Neural progenitor cell (in vitro differentiated cells): ENCODE measurements around the gene NCOA3. TPM values are rescaled to one million over a fixed set of nuclear protein-coding genes. Genes with fewer than 3 reads are reported as not detected.
"Not testable (repeated sequence)": the region's sequence is repeated elsewhere in the genome, so short reads cannot be mapped to it uniquely, and the experiment has no call there.

Source experiments
- DNase-seq: peaks from one replicate; pipeline ENCODE4 v3.0.0-alpha.2; 2016; ENCODE audit warnings: low spot score
- H2AFZ ChIP-seq: fragments of 200-600 bp; sonication (generic); replicated peaks from 2 replicates; pipeline ENCODE4 v1.6.1; 2016; ENCODE audit warnings: antibody characterized with exemption
- H3F3A ChIP-seq: fragments of 200-600 bp; sonication (generic); 2 replicates; pipeline ENCODE4 v1.6.1; 2016; ENCODE audit warnings: antibody characterized with exemption, low read depth
- H3K27ac ChIP-seq: fragments of 200-600 bp; sonication (generic); 2 replicates; pipeline ENCODE4 v1.5.1; 2016; ENCODE audit warnings: mild to moderate bottlenecking
- H3K27me3 ChIP-seq: fragments of 200-600 bp; sonication (generic); 2 replicates; pipeline ENCODE4 v1.6.1; 2016; ENCODE audit warnings: mild to moderate bottlenecking, moderate library complexity
- H3K36me3 ChIP-seq: fragments of 200-600 bp; sonication (generic); 2 replicates; pipeline ENCODE4 v1.5.1; 2016
- H3K4me1 ChIP-seq: fragments of 200-600 bp; sonication (generic); 2 replicates; pipeline ENCODE4 v1.6.1; 2016; ENCODE audit warnings: mixed run types
- H3K4me2 ChIP-seq: fragments of 200-600 bp; sonication (generic); 2 replicates; pipeline ENCODE4 v1.6.1; 2016
- H3K4me3 ChIP-seq: fragments of 200-600 bp; sonication (generic); 2 replicates; pipeline ENCODE4 v1.5.1; 2016
- H3K79me2 ChIP-seq: fragments of 200-600 bp; sonication (generic); 2 replicates; pipeline ENCODE4 v1.6.1; 2016; ENCODE audit warnings: low read depth
- H3K9ac ChIP-seq: fragments of 200-600 bp; sonication (generic); 2 replicates; pipeline ENCODE4 v1.6.1; 2016
- H3K9me3 ChIP-seq: fragments of 200-600 bp; sonication (generic); 2 replicates; pipeline ENCODE4 v1.5.1; 2016; ENCODE audit warnings: low read depth
- H4K20me1 ChIP-seq: fragments of 200-600 bp; sonication (generic); 2 replicates; pipeline ENCODE4 v1.6.1; 2016; ENCODE audit warnings: low read depth
- H3K27ac Mint-ChIP-seq: 3 replicates; pipeline ENCODE4 v1.8.0; 2021; ENCODE audit warnings: mixed read lengths
- H3K27me3 Mint-ChIP-seq: 2 replicates; pipeline ENCODE4 v1.8.0; 2022; ENCODE audit warnings: low read depth, mild to moderate bottlenecking, inconsistent platforms, moderate library complexity, mixed read lengths; ENCODE audit not compliant: insufficient read depth
- H3K36me3 Mint-ChIP-seq: 3 replicates; pipeline ENCODE4 v1.8.0; 2021; ENCODE audit warnings: mixed read lengths
- H3K4me1 Mint-ChIP-seq: 3 replicates; pipeline ENCODE4 v1.8.0; 2021; ENCODE audit warnings: mixed read lengths
- H3K4me3 Mint-ChIP-seq: 3 replicates; pipeline ENCODE4 v1.8.0; 2021; ENCODE audit warnings: mild to moderate bottlenecking, moderate library complexity, mixed read lengths
- H3K9me3 Mint-ChIP-seq: 3 replicates; pipeline ENCODE4 v1.8.0; 2020; ENCODE audit warnings: mixed read lengths
- EZH2 ChIP-seq: fragments of 200-600 bp; sonication (generic); IDR thresholded peaks from 2 replicates; pipeline ENCODE4 v1.6.1; 2017; ENCODE audit warnings: antibody characterized with exemption, mild to moderate bottlenecking, moderate library complexity
- EZH2phosphoT487 ChIP-seq: fragments of 200-600 bp; sonication (generic); IDR thresholded peaks from 2 replicates; pipeline ENCODE4 v1.6.1; 2017; ENCODE audit warnings: antibody characterized with exemption
- total RNA-seq: library from RNA; depleted of rRNA; stranded (reverse); fragments of >200 nt; gene quantifications from 2 replicates; pipeline ENCODE4 v1.2.3, GENCODE V29; 2015; ENCODE audit warnings: low replicate concordance
- TF ChIP-seq, protein P1 (sequence below): fragments of 200-600 bp; sonication (generic); IDR thresholded peaks from 2 replicates; pipeline ENCODE4 v1.5.1; 2017; ENCODE audit warnings: antibody characterized with exemption, mild to moderate bottlenecking

The NCOA3 gene
- total RNA-seq, 1 donor from 2014 or later: 64.5 TPM

DNA sequence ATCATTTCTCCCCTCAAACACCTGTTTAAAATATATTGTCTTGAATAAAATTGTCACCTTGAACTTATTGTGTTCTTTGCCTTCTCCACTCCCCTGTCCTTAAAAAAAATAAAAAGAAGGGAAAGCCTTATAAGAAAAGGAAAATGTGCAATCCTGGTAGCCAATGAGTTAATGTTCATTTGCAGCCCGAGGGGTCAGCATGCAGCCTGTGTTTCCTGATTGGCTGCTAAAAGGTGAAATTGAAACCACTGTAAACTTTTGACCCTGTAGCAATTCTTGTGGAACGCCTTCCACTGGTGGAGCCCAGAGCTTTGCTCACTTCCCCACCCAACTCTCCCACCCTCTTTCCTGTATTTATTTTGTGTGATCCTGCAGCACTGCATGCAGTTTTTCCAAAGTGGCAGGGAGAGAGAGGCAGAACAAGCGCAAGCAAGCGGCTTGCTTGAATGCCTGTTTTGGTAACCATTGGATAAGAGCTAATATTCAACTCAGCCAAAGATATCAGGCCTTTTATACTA lies 74.9 kb downstream of the NCOA3 start:
- Histone ChIP-seq H3K9ac (no peak overlapping the region), H3K4me3 (no peak overlapping the region), H3F3A (peaks cover 22% of the 10 kb centered on the region), H3K9me3 (no peaks in the 10 kb centered on the region), H4K20me1 (peaks cover 84% of the 10 kb centered on the region), H2AFZ (no peak overlapping the region), H3K27me3 (no peaks in the 10 kb centered on the region), H3K4me1 (peaks cover 28% of the 10 kb centered on the region), H3K4me2 (peak overlapping the region; percentile 6), H3K36me3 (no peaks in the 10 kb centered on the region), H3K79me2 (peaks cover 100% of the 10 kb centered on the region), H3K27ac (no peak overlapping the region)
- TF ChIP-seq, protein P1, sequence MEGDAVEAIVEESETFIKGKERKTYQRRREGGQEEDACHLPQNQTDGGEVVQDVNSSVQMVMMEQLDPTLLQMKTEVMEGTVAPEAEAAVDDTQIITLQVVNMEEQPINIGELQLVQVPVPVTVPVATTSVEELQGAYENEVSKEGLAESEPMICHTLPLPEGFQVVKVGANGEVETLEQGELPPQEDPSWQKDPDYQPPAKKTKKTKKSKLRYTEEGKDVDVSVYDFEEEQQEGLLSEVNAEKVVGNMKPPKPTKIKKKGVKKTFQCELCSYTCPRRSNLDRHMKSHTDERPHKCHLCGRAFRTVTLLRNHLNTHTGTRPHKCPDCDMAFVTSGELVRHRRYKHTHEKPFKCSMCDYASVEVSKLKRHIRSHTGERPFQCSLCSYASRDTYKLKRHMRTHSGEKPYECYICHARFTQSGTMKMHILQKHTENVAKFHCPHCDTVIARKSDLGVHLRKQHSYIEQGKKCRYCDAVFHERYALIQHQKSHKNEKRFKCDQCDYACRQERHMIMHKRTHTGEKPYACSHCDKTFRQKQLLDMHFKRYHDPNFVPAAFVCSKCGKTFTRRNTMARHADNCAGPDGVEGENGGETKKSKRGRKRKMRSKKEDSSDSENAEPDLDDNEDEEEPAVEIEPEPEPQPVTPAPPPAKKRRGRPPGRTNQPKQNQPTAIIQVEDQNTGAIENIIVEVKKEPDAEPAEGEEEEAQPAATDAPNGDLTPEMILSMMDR: no peak
- TF ChIP-seq EZH2: no peak
- no peak for TF ChIP-seq EZH2phosphoT487
- Mint-ChIP-seq H3K4me3 (peak overlapping the region; percentile 28), H3K27ac (no peak overlapping the region), H3K27me3 (peaks cover 2% of the 10 kb centered on the region), H3K9me3 (peaks cover 11% of the 10 kb centered on the region), H3K36me3 (peaks cover 5% of the 10 kb centered on the region), H3K4me1 (peaks cover 41% of the 10 kb centered on the region)
- DNase-seq: peak; percentile 32

DNA sequence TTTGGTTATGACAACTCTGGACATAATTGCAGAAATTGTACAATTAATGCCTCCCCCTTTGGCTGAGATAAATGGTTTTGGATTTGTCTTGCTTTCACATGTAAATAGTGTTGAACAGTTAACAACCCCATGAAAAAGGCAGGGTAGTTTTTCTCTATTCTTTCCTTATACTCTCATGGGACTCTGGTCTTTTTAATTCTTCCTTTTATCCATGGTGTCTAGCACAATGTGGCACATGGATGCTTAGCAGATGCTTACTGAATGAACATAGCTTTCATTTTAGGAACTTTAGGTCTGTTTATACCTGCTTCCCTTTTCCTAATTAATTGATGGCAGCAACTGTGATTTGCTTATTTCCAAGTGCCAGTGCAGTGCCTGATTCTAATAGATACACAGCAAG lies 75.6 kb downstream of the NCOA3 start:
- Histone ChIP-seq H4K20me1 (peaks cover 89% of the 10 kb centered on the region), H2AFZ (no peak overlapping the region), H3K79me2 (peaks cover 100% of the 10 kb centered on the region), H3K4me3 (no peak overlapping the region), H3K36me3 (no peaks in the 10 kb centered on the region), H3K9me3 (no peaks in the 10 kb centered on the region), H3K4me2 (no peak overlapping the region), H3K27ac (no peak overlapping the region), H3K9ac (no peak overlapping the region), H3K4me1 (peaks cover 28% of the 10 kb centered on the region), H3K27me3 (no peaks in the 10 kb centered on the region), H3F3A (peaks cover 14% of the 10 kb centered on the region)
- H3K27me3 Mint-ChIP-seq: peaks cover 2% of the 10 kb centered on the region
- TF ChIP-seq EZH2phosphoT487 (no peak), EZH2 (no peak)
- TF ChIP-seq, protein P1: no peak
- H3K4me3 Mint-ChIP-seq: no peak overlapping the region
- DNase-seq: no peak
- no peak overlapping the region for H3K27ac Mint-ChIP-seq
- peaks cover 41% of the 10 kb centered on the region for H3K4me1 Mint-ChIP-seq
- H3K36me3 Mint-ChIP-seq: peaks cover 2% of the 10 kb centered on the region
- peaks cover 5% of the 10 kb centered on the region for H3K9me3 Mint-ChIP-seq

DNA sequence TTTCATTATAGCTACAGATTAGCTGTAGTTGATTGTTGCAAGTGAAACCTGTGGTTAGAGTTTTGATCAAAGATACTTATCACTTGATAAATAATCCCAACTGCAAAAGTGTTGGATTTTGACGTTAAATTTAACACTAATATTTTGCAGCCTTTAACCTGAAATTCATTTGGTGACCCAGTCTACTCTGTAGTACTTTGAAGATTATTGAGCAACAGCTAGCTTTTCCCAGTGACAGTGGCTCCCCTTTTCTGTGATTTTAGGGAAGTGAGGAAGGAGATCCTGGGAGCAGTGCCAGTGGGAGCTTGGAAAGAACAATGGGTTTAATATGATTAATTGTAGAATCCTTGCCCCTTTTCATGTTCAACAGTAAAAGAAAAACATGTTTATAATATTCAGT lies 76.9 kb downstream of the NCOA3 start:
- Mint-ChIP-seq H3K4me1 (peaks cover 34% of the 10 kb centered on the region), H3K4me3 (no peak overlapping the region), H3K9me3 (no peaks in the 10 kb centered on the region), H3K27ac (no peak overlapping the region), H3K36me3 (peaks cover 3% of the 10 kb centered on the region), H3K27me3 (no peaks in the 10 kb centered on the region)
- no peak for TF ChIP-seq EZH2phosphoT487
- TF ChIP-seq EZH2: no peak
- TF ChIP-seq, protein P1: no peak
- H3K79me2 ChIP-seq: peaks cover 100% of the 10 kb centered on the region
- no peak overlapping the region for H2AFZ ChIP-seq
- peaks cover 86% of the 10 kb centered on the region for H4K20me1 ChIP-seq
- no peak overlapping the region for H3K27ac ChIP-seq
- no peak overlapping the region for H3K4me2 ChIP-seq
- no peak overlapping the region for H3K9ac ChIP-seq
- no peaks in the 10 kb centered on the region for H3K9me3 ChIP-seq
- DNase-seq: no peak
- H3F3A ChIP-seq: peaks cover 5% of the 10 kb centered on the region
- H3K4me1 ChIP-seq: peaks cover 22% of the 10 kb centered on the region
- no peaks in the 10 kb centered on the region for H3K36me3 ChIP-seq
- H3K27me3 ChIP-seq: no peaks in the 10 kb centered on the region
- H3K4me3 ChIP-seq: no peak overlapping the region

DNA sequence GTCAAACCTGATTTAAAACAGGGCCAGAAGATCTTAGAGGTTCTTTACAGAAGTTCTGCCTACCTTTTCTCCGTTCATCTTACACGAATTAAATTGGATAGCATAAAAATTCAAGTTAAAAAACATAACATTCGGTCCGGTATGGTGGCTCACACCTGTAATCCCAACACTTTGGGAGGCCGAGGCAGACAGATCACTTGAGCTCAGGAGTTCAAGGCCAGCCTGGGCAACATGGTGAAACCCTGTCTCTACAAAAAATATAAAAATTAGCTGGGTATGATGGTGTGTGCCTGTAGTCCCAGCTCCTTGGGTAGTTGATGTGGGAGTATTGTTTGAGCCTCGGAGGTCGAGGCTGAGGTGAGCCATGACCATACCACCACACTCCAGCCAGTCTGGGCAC lies 79.0 kb downstream of the NCOA3 start:
- not testable (repeated sequence) for H3K27me3 Mint-ChIP-seq, H3K27ac ChIP-seq, H3K9ac ChIP-seq, H3K4me3 Mint-ChIP-seq, H3K4me2 ChIP-seq, DNase-seq, H3K36me3 Mint-ChIP-seq, H3K4me3 ChIP-seq, H3K27ac Mint-ChIP-seq, H3K9me3 Mint-ChIP-seq, H3K9me3 ChIP-seq, H3K36me3 ChIP-seq, H3K27me3 ChIP-seq, H2AFZ ChIP-seq
- peaks cover 14% of the 10 kb centered on the region for H3F3A ChIP-seq
- H3K4me1 Mint-ChIP-seq: peaks cover 22% of the 10 kb centered on the region
- peaks cover 69% of the 10 kb centered on the region for H4K20me1 ChIP-seq
- H3K4me1 ChIP-seq: peaks cover 12% of the 10 kb centered on the region
- peaks cover 89% of the 10 kb centered on the region for H3K79me2 ChIP-seq
